HL-60/S4 (cell line): Measurements from ENCODE around the gene SRRM4.
"Not testable (repeated sequence)": the region's sequence is repeated elsewhere in the genome, so short reads cannot be mapped to it uniquely, and the experiment has no call there.

Source experiments
- in situ Hi-C: fragments of 300-500 bp; cut with MboI; formaldehyde crosslinking; loops from 2 replicates; pipeline ENCODE4 v1.14.3; 2022; ENCODE audit warnings: low sequenced_read_pairs

SRRM4 gene

GRCh38 chr12:118981285-118982211 is at the start of gene SRRM4:
TSS of gene SRRM4 (plus strand) at chr12:118981541. CDS start at chr12:118981883, 342 bp downstream.
- in situ Hi-C loops: no loop called here

GRCh38 chr12:118946256-118946655 is 35.1 kb upstream of the SRRM4 start:
- in situ Hi-C loops: no loop called here

DNA sequence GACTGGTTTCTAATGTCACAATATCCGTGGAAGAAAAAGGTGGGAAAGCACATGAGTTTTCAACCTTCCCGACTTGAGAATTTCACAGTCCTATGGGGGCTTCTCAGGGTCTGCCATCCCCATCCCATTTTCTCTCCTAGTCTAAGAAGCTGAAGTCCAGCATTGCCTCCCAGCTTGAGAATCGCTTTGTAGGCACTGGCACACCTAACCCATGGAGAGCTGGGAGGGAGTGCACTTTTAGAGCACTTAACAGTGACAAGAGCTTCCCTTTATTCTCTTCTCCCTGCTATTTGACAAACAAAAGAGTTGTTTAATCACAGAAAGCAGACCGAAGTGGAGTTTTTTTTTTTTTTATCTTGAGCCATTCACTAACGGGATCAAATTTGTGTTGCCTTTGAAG is 22.8 kb upstream of the SRRM4 start:
- in situ Hi-C loops: no loop called here

DNA sequence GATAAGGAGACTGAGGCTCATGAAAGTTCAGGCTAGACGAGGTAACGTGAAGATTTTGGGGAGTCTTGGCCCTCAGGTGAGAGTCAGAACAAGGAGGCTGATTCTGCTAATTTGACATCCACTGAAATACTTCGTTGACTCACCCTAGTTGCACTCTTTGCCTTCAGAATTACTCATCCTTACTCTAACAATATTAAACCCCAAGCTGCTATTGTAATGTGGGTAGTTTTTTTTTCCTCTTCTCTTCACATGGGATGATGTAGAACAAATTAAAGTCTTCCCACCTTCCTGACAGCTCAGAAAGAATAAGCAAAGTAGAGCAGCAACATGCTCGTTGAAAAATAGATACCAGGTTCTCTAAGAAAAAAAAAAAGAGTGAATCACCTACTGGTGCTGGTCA is 22.0 kb upstream of the SRRM4 start:
- in situ Hi-C loops: no loop called here

DNA sequence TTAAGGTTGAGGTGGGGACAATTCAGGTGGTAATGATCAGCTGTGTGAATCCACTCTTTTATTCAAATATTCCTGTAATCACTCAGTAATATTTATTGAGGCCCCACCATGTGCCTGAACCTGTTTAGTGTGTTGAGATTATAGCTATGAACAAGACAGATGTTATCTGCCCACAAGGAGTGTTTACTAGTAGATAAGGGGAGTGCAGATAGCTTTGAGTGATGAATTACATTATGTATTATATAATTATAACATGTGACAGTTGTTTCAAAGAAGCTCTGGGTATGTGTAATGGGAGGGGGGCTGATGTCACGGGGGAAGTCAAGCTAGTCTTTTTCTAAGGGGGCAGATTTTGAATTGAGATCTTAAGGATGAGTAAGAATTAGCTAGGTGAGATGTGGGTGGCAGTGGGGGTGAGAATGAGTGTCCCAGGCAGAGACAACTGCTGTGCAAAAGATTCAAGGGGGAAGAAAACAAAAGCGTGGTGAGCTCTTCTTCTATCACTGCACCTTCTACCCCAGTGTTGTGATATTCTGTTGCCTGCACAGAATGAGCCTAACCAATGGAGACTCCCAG is 21.3 kb upstream of the SRRM4 start:
- in situ Hi-C loops: no loop called here

GRCh38 chr12:118960865-118961264 is 20.5 kb upstream of the SRRM4 start:
- in situ Hi-C loops: no loop called here

DNA sequence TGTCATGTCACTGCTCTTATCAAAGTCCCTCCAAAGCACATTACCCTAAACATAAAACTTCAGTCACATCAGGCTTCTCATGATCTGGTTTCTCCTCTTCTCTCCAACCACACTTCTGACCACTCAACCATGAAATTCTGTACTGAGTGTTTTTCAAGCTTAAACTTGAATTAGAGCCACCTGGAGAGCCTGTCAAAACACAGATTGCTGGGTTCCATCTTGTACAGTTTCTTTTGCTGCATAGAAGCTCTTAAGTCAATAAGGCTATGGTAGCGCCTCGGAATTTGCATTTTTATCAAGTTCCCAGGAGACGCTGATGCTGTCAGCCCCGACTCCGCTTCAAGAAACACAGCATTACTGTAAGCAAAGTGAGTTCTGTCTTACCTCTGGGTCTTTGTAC is 16.4 kb upstream of the SRRM4 start:
- in situ Hi-C loops: no loop called here

DNA sequence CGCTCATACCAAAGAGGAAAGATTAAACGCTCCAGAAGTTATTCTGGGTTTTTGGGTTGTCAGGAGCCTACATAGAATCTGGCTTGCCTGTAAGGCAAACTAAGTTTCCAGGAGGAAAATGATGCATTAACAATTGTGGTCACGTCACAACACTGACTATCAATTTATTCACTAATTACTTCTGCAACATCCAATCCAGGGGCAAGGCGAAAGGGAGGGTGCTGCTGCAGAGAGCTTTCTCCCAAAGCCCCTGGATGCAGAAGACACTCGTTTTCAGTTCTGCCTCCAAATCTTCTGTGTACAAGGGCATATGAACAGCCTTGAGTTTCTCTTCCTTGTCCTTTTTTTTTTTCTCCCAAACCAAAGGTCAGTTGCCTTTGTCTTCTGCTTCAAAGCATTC is 10.5 kb upstream of the SRRM4 start:
- in situ Hi-C loops: no loop called here

GRCh38 chr12:118972982-118973381 is 8.4 kb upstream of the SRRM4 start:
- in situ Hi-C loops: no loop called here

DNA sequence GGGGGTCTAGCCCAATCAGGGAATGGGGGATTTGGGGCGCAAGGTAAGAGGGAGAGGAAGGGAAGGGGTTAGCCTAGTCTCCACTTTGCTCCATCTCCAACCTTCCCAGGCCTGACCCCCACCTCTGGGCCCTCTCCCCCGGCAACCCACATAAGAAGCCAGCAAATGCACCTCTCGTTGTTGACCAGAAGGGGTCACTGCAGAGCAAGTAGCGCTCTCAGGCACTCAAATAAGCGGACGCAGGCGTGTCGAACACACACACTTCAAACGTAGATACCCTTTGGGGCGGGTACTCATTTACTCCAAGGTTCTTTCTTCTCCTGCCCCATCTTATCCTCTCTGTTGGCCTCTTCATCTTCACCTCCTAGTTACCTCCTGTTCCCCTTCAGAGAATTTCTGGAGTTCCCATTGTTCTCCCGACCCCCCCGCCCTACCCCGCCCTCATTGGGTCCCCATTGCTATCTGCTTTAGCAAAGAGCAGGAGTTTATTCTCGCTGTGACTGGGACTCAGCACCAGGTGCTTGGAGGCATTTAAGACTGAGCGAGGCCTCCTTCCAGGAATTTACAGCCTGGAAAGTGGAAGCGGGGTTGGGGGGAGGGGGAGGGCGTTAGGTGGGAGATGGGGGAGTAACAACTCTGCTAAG is 1.5 kb upstream of the SRRM4 start:
- in situ Hi-C loops: no loop called here

DNA sequence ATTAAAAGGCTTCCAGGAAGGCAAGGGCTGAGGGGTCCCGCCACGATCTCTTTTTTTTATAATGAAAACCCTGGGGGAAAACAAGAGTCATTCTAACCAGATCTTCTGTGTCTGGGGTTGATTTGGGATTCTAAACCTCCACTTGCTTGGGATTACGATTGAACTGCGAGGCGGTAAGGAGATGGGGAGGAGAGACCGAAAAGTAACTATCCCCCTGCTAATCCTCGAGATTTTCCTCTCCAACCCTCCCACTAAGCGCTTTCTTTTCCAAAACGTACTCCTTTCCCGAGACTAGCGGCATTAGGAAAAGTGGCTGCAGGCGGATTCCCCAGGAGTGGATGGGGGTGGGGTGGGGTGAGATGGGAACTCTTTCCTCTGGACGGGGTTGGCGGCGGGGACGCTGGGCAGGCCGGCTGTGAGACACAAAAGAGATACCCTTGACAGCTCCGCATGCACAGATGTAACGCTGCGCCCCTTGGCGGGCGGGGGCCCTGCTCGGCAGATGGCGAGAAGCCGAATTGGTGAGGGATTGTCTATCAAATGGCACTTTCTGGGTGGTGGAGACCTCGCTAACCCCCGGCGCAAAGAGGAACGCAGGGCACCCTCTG is 830 bp upstream of the SRRM4 start:
- in situ Hi-C loops: no loop called here

DNA sequence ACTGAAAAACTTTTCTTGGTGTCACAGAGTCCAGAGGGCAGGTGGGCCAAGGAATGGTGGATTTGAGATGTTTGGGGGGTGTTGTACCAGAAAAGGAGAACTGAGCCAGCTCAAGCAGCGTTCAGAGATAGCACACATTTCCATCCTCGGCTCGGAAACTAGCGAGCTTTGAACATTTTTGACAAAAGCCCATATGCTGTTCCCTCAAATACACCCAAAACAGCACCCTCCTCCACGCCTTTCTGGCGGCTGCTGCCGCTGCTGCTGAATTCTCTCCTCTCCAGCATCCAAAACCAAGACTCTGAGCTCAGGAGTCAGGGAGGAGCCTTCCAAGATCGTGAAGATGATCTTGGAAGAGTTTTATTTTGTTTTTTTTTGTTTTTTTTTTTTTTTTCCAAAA is 961 bp downstream of the SRRM4 start:
- in situ Hi-C loops: no loop called here

DNA sequence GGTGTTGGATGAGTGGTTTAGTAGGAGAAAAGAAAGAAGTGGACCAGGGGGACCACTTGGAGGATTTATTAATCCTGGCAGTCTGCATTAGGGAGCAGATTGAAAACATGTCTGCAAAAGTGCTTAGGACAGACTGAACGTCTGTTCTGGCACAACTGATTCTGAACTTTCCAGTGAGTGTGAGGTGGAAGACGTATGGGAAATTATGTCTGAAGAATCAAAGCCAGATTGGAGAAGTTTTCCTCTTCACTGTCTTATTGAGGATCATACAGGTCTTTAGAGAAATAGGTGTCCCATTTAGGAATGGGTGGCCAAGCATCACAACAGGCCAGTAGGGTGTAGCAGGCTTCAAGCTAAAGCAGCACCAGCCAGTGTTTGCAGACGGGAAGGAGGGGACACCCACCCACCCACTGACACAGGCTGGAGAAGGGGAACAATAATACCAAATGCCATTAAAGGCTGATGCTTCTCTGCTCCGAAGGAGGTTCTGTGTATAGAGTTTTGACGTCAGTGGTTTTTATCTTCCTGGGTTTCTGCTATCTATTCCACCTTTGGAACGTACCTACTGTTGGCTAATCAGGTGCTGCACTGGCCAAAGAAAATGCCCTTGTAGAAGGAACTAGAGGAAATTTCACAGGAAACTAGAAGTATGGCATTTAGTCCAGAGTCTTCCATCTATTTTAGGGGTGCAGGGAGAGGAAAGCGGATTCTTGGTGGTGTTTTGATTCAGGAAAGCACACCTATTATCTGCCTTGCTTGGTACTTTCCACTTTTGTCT is 1.8 kb downstream of the SRRM4 start:
- in situ Hi-C loops: no loop called here

GRCh38 chr12:118984161-118984943 is 3.0 kb downstream of the SRRM4 start:
- in situ Hi-C loops: no loop called here

DNA sequence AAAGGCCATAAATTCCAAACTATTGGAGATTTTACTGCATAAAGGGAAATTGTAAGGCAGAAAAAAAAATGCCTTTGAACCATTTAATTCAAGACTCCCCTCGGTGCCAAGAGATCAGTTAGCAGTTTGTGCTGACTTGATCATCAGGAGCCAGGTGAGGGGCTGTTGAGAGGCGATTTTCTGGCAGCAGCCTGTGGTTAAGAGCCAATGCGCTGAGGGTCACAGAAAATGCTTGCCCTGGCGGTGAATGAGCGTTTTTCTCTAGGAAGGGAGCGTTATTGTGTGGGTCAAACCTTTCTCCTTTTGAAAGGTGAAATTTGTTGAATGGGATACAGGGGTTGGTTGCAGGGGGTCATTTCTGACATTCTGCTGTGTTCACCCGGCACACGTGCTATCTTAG is 4.7 kb downstream of the SRRM4 start:
- in situ Hi-C loops: no loop called here

GRCh38 chr12:118999107-118999506 is 17.8 kb downstream of the SRRM4 start:
- in situ Hi-C loops: no loop called here

DNA sequence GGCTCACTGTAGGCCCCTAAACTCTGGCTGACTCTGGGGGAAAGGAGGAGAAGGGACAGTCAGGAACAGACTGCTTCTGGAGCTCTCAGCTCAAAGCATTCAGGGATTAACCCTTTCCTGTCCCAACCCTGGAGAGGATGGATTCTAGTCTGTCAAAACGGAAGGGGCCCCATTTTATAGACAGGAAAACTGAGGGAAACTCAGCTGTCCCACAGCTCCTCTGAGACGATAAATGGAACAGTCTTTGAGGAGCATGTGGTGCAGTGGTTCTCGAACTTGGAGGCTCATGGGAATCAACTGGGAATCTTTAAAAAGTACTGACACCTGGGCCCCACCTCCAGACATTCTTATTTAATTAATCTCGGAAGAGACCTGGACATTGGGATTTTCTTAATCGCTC is 23.7 kb downstream of the SRRM4 start:
- in situ Hi-C loops: no loop called here

- in situ Hi-C loops: no loop called here
Observed at GRCh38 chr12:119005913-119006312, 24.6 kb downstream of the SRRM4 start.

GRCh38 chr12:119006746-119007145 is 25.4 kb downstream of the SRRM4 start:
- in situ Hi-C loops: no loop called here

DNA sequence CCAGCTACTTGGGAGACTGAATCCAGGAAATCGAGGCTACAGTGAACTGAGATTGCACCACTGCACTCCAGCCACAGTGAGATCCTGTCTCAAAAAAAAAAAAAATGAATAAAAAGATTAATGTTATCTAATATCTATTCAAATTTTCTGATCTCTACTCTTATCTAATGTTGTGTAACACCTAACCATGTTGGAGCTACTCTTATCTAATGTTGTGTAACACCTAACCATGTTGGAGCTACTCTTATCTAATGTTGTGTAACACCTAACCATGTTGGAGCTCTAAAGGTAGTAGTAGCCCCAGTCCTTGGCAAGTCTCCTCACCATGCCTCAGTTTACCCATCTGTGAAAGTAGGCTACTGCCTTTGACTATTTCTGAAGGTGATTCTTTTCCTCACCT is 26.9 kb downstream of the SRRM4 start:
- in situ Hi-C loops: not testable (repeated sequence)
